ENCODE data around the gene PINLYP. TPM values are rescaled to one million over a fixed set of nuclear protein-coding genes. Genes with fewer than 3 reads are reported as not detected.

The PINLYP gene
- total RNA-seq, 2 experiments from 2014 or later: 0.40 to 4.9 TPM

Other genes with a start within 250 kb of the PINLYP start
- not detected in 2 replicates for gene CD177, start 222.1 kb upstream of the PINLYP start, total RNA-seq (2014; rRNA removed; shearing (Covaris generic))
- not detected in 2 replicates for gene CD177, start 222.1 kb upstream of the PINLYP start, total RNA-seq (2022)
- not detected in 2 replicates for gene TEX101, start 160.9 kb upstream of the PINLYP start, total RNA-seq (2014; rRNA removed; shearing (Covaris generic))
- gene TEX101, start 160.9 kb upstream of the PINLYP start, total RNA-seq (2022): not detected in 2 replicates
- gene LYPD3, start 110.2 kb upstream of the PINLYP start, total RNA-seq (2014; rRNA removed; shearing (Covaris generic)): not detected in 2 replicates
- gene LYPD3, start 110.2 kb upstream of the PINLYP start, total RNA-seq (2022): 0.42 TPM in 1 of 2 replicates, not detected in the other
- gene PHLDB3, start 71.1 kb upstream of the PINLYP start, total RNA-seq (2014; rRNA removed; shearing (Covaris generic)): 12.9 and 20.6 TPM in 2 replicates
- gene PHLDB3, start 71.1 kb upstream of the PINLYP start, total RNA-seq (2022): 6.0 and 9.9 TPM in 2 replicates
- gene ETHE1, start 48.6 kb upstream of the PINLYP start, total RNA-seq (2014; rRNA removed; shearing (Covaris generic)): 1.7 and 5.7 TPM in 2 replicates
- gene ETHE1, start 48.6 kb upstream of the PINLYP start, total RNA-seq (2022): 6.2 and 6.4 TPM in 2 replicates
- gene ZNF575, start 42.6 kb upstream of the PINLYP start, total RNA-seq (2014; rRNA removed; shearing (Covaris generic)): not detected in 2 replicates
- gene ZNF575, start 42.6 kb upstream of the PINLYP start, total RNA-seq (2022): 2.0 and 2.7 TPM in 2 replicates
- gene XRCC1, start 274 bp upstream of the PINLYP start, total RNA-seq (2014; rRNA removed; shearing (Covaris generic)): 28.7 and 35.9 TPM in 2 replicates
- 27.2 and 33.7 TPM in 2 replicates for gene XRCC1, start 274 bp upstream of the PINLYP start, total RNA-seq (2022)
- 6.4 and 23.0 TPM in 2 replicates for gene IRGQ, start 20.3 kb downstream of the PINLYP start, total RNA-seq (2014; rRNA removed; shearing (Covaris generic))
- gene IRGQ, start 20.3 kb downstream of the PINLYP start, total RNA-seq (2022): 15.1 and 15.3 TPM in 2 replicates
- 11.6 and 20.2 TPM in 2 replicates for gene ZNF576, start 20.8 kb downstream of the PINLYP start, total RNA-seq (2014; rRNA removed; shearing (Covaris generic))
- gene ZNF576, start 20.8 kb downstream of the PINLYP start, total RNA-seq (2022): 14.5 and 17.8 TPM in 2 replicates
- 0.36 and 0.73 TPM in 2 replicates for gene SRRM5, start 36.3 kb downstream of the PINLYP start, total RNA-seq (2014; rRNA removed; shearing (Covaris generic))
- 0.61 and 0.85 TPM in 2 replicates for gene SRRM5, start 36.3 kb downstream of the PINLYP start, total RNA-seq (2022)
- gene ZNF428, start 43.8 kb downstream of the PINLYP start, total RNA-seq (2014; rRNA removed; shearing (Covaris generic)): 91.1 and 98.1 TPM in 2 replicates
- 28.5 and 31.0 TPM in 2 replicates for gene ZNF428, start 43.8 kb downstream of the PINLYP start, total RNA-seq (2022)
- gene CADM4, start 64.0 kb downstream of the PINLYP start, total RNA-seq (2014; rRNA removed; shearing (Covaris generic)): 0.05 TPM in 1 of 2 replicates, not detected in the other
- gene CADM4, start 64.0 kb downstream of the PINLYP start, total RNA-seq (2022): not detected in 2 replicates
- 0.41 TPM in 1 of 2 replicates, not detected in the other for gene PLAUR, start 94.4 kb downstream of the PINLYP start, total RNA-seq (2014; rRNA removed; shearing (Covaris generic))
- gene PLAUR, start 94.4 kb downstream of the PINLYP start, total RNA-seq (2022): 0.57 and 0.76 TPM in 2 replicates
- gene IRGC, start 140.3 kb downstream of the PINLYP start, total RNA-seq (2014; rRNA removed; shearing (Covaris generic)): not detected in 2 replicates
- gene IRGC, start 140.3 kb downstream of the PINLYP start, total RNA-seq (2022): not detected in 2 replicates
- 49.1 and 65.6 TPM in 2 replicates for gene SMG9, start 179.2 kb downstream of the PINLYP start, total RNA-seq (2014; rRNA removed; shearing (Covaris generic))
- gene SMG9, start 179.2 kb downstream of the PINLYP start, total RNA-seq (2022): 75.5 and 83.1 TPM in 2 replicates
- gene KCNN4, start 205.2 kb downstream of the PINLYP start, total RNA-seq (2014; rRNA removed; shearing (Covaris generic)): 31.3 and 39.7 TPM in 2 replicates
- gene KCNN4, start 205.2 kb downstream of the PINLYP start, total RNA-seq (2022): 39.3 and 40.0 TPM in 2 replicates
- not detected in 2 replicates for gene LYPD5, start 226.6 kb downstream of the PINLYP start, total RNA-seq (2014; rRNA removed; shearing (Covaris generic))
- gene LYPD5, start 226.6 kb downstream of the PINLYP start, total RNA-seq (2022): not detected in 2 replicates